ENCODE measurements around the gene RRBP1.

The RRBP1 gene

GRCh38 chr20:17679941-17680835, 1.9 kb downstream of the RRBP1 start:
- DNase-seq (ENCODE audit: low read depth) = no peak
- in situ Hi-C loops (cut with HindIII; ENCODE audit: low sequenced_read_pairs) = no loop called here
- H3K4me3 ChIP-seq (ENCODE audit: low read depth, low read length) = peak overlapping the region; percentile 58
- TF ChIP-seq, protein P1, sequence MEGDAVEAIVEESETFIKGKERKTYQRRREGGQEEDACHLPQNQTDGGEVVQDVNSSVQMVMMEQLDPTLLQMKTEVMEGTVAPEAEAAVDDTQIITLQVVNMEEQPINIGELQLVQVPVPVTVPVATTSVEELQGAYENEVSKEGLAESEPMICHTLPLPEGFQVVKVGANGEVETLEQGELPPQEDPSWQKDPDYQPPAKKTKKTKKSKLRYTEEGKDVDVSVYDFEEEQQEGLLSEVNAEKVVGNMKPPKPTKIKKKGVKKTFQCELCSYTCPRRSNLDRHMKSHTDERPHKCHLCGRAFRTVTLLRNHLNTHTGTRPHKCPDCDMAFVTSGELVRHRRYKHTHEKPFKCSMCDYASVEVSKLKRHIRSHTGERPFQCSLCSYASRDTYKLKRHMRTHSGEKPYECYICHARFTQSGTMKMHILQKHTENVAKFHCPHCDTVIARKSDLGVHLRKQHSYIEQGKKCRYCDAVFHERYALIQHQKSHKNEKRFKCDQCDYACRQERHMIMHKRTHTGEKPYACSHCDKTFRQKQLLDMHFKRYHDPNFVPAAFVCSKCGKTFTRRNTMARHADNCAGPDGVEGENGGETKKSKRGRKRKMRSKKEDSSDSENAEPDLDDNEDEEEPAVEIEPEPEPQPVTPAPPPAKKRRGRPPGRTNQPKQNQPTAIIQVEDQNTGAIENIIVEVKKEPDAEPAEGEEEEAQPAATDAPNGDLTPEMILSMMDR (IDR thresholded peaks at IDR 0.05; ENCODE audit: low read depth, low read length, missing control alignments) = no peak

- DNase-seq (ENCODE audit: low read depth) = no peak
- TF ChIP-seq, protein P1 (IDR thresholded peaks at IDR 0.05; ENCODE audit: low read depth, low read length, missing control alignments) = no peak
- H3K4me3 ChIP-seq (ENCODE audit: low read depth, low read length) = no peak overlapping the region
- in situ Hi-C loops (cut with HindIII; ENCODE audit: low sequenced_read_pairs) = no loop called here
Measured at GRCh38 chr20:17678886-17679285, 3.2 kb downstream of the RRBP1 start.

DNA sequence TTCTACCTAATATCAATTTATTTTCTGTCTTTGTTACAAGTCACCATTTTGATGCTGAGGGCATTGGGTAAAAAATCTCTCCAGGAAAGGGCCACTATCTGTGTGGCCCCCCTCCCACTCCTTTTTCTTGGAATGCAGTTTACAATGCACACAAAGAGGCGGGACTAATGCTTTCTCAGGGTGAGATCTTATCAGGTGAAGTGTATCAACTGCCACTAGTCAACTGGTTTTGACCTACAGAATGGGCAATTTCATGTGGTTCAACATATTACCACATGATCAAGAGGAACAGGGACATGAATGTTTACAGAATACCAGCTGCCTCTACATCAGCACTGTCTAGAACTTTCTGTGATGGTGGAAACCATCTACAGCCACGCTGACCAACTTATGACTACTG, 3.7 kb downstream of the RRBP1 start:
- in situ Hi-C loops (cut with HindIII; ENCODE audit: low sequenced_read_pairs) = no loop called here
- DNase-seq (ENCODE audit: low read depth) = no peak
- no peak overlapping the region for H3K4me3 ChIP-seq (ENCODE audit: low read depth, low read length)
- TF ChIP-seq, protein P1 (IDR thresholded peaks at IDR 0.05; ENCODE audit: low read depth, low read length, missing control alignments) = no peak

DNA sequence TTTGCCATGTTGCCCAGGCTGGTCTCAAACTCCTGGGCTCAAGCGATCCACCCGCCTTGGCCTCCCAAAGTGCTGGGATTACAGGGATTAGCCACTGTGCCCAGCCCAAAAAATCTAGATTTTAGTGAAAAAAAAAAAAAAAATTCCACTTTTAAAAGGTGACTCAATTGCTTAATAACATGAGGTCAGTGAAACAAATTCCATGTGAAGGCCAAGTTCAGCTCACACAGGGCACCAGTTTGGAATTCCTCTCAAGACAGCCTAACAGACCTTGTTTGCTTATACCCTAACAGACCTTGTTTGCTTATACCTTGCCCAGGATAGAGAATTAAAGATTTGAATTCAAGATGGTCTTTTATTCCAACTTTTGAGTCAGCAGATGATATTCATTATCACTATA, 5.1 kb downstream of the RRBP1 start:
- in situ Hi-C loops (cut with HindIII; ENCODE audit: low sequenced_read_pairs) = no loop called here
- no peak for DNase-seq (ENCODE audit: low read depth)
- no peak overlapping the region for H3K4me3 ChIP-seq (ENCODE audit: low read depth, low read length)
- TF ChIP-seq, protein P1 (IDR thresholded peaks at IDR 0.05; ENCODE audit: low read depth, low read length, missing control alignments) = no peak

- DNase-seq (ENCODE audit: low read depth) = no peak
- TF ChIP-seq, protein P1 (IDR thresholded peaks at IDR 0.05; ENCODE audit: low read depth, low read length, missing control alignments) = no peak
- no peak overlapping the region for H3K4me3 ChIP-seq (ENCODE audit: low read depth, low read length)
- in situ Hi-C loops (cut with HindIII; ENCODE audit: low sequenced_read_pairs) = no loop called here
Measured at GRCh38 chr20:17676378-17676759, 5.7 kb downstream of the RRBP1 start.

DNA sequence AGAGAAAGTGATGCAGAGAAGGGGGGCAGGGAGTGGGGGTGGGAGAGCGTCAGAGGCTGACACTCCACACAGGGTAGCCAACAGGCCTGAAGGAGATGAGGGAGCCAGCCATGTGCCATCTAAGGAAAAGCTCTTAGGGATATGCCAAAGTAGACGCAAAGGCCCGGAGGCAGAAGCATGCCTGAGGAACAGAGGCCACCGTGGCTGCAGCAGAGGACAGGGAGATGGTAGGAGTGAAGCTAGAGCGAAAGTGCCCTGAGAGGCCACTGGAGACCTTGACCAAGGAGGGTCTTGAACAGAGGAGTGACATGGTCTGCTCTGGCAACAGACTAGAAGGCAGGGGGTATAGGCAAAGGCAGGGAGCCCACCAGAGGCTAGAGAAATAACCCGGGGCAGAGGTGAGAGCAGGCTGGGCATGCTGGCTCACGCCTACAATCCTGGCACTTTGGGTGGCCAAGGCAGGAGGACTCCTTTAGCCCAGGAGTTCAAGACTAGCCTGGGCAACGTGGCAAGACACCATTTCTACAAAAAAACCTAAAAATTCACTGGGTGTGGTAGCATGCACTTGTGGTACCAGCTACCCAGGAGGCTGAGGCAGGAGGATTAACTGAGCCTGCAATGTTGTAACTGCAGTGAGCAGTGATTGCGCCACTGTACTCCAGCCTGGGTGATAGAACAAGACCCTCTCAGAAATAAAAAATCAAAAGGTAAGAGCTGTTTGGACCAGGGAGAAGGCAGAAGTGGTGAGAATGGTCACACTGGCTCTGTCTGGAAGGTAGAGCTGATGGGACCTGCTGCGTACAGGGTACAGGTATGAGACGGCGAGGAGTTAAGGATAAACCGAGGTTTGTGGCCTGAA, 6.3 kb downstream of the RRBP1 start:
- DNase-seq (ENCODE audit: low read depth) = no peak
- TF ChIP-seq, protein P1 (IDR thresholded peaks at IDR 0.05; ENCODE audit: low read depth, low read length, missing control alignments) = no peak
- in situ Hi-C loops (cut with HindIII; ENCODE audit: low sequenced_read_pairs) = no loop called here
- no peak overlapping the region for H3K4me3 ChIP-seq (ENCODE audit: low read depth, low read length)
